H1 (cell line): ENCODE measurements around the gene BPIFB2. TPM values are rescaled to one million over a fixed set of nuclear protein-coding genes. Genes with fewer than 3 reads are reported as not detected.

ENCODE experiments used
- CTCF ChIA-PET: fragments of 300-600 bp; sonication (Branson Sonifier 250); formaldehyde crosslinking; loops from one replicate; lab custom pipeline; 2021; ENCODE audit not compliant: partially characterized antibody; lab: Charles Lee
- POLR2A ChIA-PET: fragments of 300-600 bp; sonication (Branson Sonifier 250); formaldehyde crosslinking; loops from one replicate; lab custom pipeline; 2021; ENCODE audit warnings: inconsistent platforms; ENCODE audit not compliant: partially characterized antibody; lab: Charles Lee
- DNase-seq, 2 experiments: peaks; one replicate each; pipeline versions ENCODE4 v3.0.0 to v3.0.0-alpha.2; 2010 to 2022; ENCODE audit warnings: low spot score in 2 of 2, low read depth in 1 of 2, mixed read lengths in 1 of 2
- FAIRE-seq: peaks from 2 replicates; lab custom pipeline; 2011; peaks lifted over from hg19 to GRCh38; lab: Jason Lieb, UNC
- H2AFZ ChIP-seq: 2 replicates; pipeline ENCODE4 v1.8.1; 2012; ENCODE audit warnings: low read length, inconsistent platforms
- H2AK5ac ChIP-seq: 2 replicates; pipeline ENCODE4 v1.6.1; 2013; ENCODE audit warnings: low read depth, low read length
- H2BK120ac ChIP-seq: replicated peaks from 2 replicates; pipeline ENCODE3; 2013; ENCODE audit warnings: low read depth, low read length, inconsistent platforms
- H2BK12ac ChIP-seq: 2 replicates; pipeline ENCODE4 v1.6.1; 2013; ENCODE audit warnings: low read depth, low read length
- H2BK15ac ChIP-seq: 2 replicates; pipeline ENCODE4 v1.6.1; 2013; ENCODE audit warnings: low read length
- H2BK20ac ChIP-seq: 2 replicates; pipeline ENCODE4 v1.6.1; 2013; ENCODE audit warnings: low read length
- H2BK5ac ChIP-seq: 2 replicates; pipeline ENCODE4 v1.6.1; 2013; ENCODE audit warnings: low read depth, low read length
- H3K14ac ChIP-seq: 2 replicates; pipeline ENCODE4 v1.6.1; 2013; ENCODE audit warnings: inconsistent platforms; ENCODE audit not compliant: insufficient read length
- H3K18ac ChIP-seq: 2 replicates; pipeline ENCODE4 v1.6.1; 2013; ENCODE audit warnings: low read length; ENCODE audit errors: extremely low read depth
- H3K23ac ChIP-seq: 2 replicates; pipeline ENCODE4 v1.6.1; 2013; ENCODE audit warnings: inconsistent platforms; ENCODE audit not compliant: insufficient read length
- H3K23me2 ChIP-seq: 2 replicates; pipeline ENCODE4 v1.6.1; 2013; ENCODE audit warnings: low read depth, low read length
- H3K27ac ChIP-seq: 2 replicates; pipeline ENCODE4 v1.6.1; 2011; ENCODE audit warnings: low read depth, low read length, inconsistent platforms
- H3K27me3 ChIP-seq, 4 experiments: replicated peaks in 1 of 4; 1 replicate in 1 of 4; 2 replicates in 3 of 4; pipeline versions ENCODE4 v1.6.1 to v1.8.1; 2011 to 2013; ENCODE audit warnings: low read length in 3 of 4, mild to moderate bottlenecking in 3 of 4, inconsistent platforms in 2 of 4, mixed read lengths in 2 of 4, moderate library complexity in 1 of 4; ENCODE audit not compliant: control insufficient read depth in 3 of 4, insufficient read depth in 3 of 4; ENCODE audit errors: extremely low read depth in 1 of 4
- H3K36me3 ChIP-seq, 4 experiments: 2 replicates each; pipeline versions ENCODE4 v1.6.1 to v1.8.1; 2011 to 2013; ENCODE audit warnings: mild to moderate bottlenecking in 4 of 4, low read length in 3 of 4, moderate library complexity in 2 of 4, control low read depth in 1 of 4, inconsistent platforms in 1 of 4; ENCODE audit not compliant: insufficient read depth in 4 of 4, control insufficient read depth in 2 of 4
- H3K4ac ChIP-seq: replicated peaks from 2 replicates; pipeline ENCODE3; 2013; ENCODE audit warnings: low read length, low read depth, mixed read lengths, inconsistent platforms; ENCODE audit not compliant: insufficient read length
- H3K4me1 ChIP-seq, 4 experiments: replicated peaks in 1 of 4; 1 replicate in 1 of 4; 2 replicates in 3 of 4; pipeline versions ENCODE4 v1.6.1 to v1.8.1; 2011 to 2013; ENCODE audit warnings: low read length in 3 of 4, inconsistent platforms in 2 of 4, mixed read lengths in 1 of 4; ENCODE audit not compliant: insufficient read depth in 4 of 4, control insufficient read depth in 3 of 4
- H3K4me2 ChIP-seq, 2 experiments: 2 replicates each; pipeline versions ENCODE4 v1.6.1 to v1.8.1; 2011 to 2013; ENCODE audit warnings: low read depth in 2 of 2, low read length in 2 of 2, control low read depth in 1 of 2, inconsistent platforms in 1 of 2, mild to moderate bottlenecking in 1 of 2; ENCODE audit not compliant: insufficient read depth in 1 of 2
- H3K4me3 ChIP-seq, 4 experiments: fragments of 200-600, 300-600 bp in 1 of 4; sonication (generic), shearing (Covaris generic), sonication (Bioruptor Twin) in 1 of 4; 2 replicates each; pipeline versions ENCODE4 v1.5.1 to v1.8.1; 2011 to 2016; ENCODE audit warnings: low read length in 4 of 4, low read depth in 3 of 4, control low read depth in 2 of 4, inconsistent platforms in 2 of 4, mild to moderate bottlenecking in 2 of 4, mixed read lengths in 1 of 4, moderate library complexity in 1 of 4; ENCODE audit not compliant: insufficient read depth in 2 of 4; ENCODE audit errors: extremely low read depth in 1 of 4
- H3K56ac ChIP-seq: replicated peaks from 2 replicates; pipeline ENCODE3; 2013; ENCODE audit warnings: low read depth, mild to moderate bottlenecking, mixed read lengths, low read length, inconsistent platforms; ENCODE audit not compliant: insufficient read length
- H3K79me1 ChIP-seq: 2 replicates; pipeline ENCODE4 v1.6.1; 2013; ENCODE audit warnings: low read depth, low read length, control low read depth
- H3K79me2 ChIP-seq, 2 experiments: 2 replicates each; pipeline versions ENCODE4 v1.6.1 to v1.8.1; 2012 to 2013; ENCODE audit warnings: low read length in 2 of 2, mild to moderate bottlenecking in 2 of 2, inconsistent platforms in 1 of 2; ENCODE audit not compliant: insufficient read depth in 2 of 2, control insufficient read depth in 1 of 2
- H3K9ac ChIP-seq, 4 experiments: replicated peaks in 1 of 4; 1 replicate in 1 of 4; 2 replicates in 3 of 4; pipeline versions ENCODE4 v1.6.1 to v1.8.1; 2011 to 2013; ENCODE audit warnings: low read depth in 3 of 4, low read length in 3 of 4, control low read depth in 2 of 4, mild to moderate bottlenecking in 2 of 4, moderate library complexity in 2 of 4, inconsistent platforms in 1 of 4; ENCODE audit errors: extremely low read depth in 1 of 4
- H3K9me3 ChIP-seq, 2 experiments: 2 replicates each; pipeline versions ENCODE4 v1.6.1 to v1.8.1; 2012 to 2013; ENCODE audit warnings: mild to moderate bottlenecking in 2 of 2, moderate library complexity in 2 of 2, control low read depth in 1 of 2, inconsistent platforms in 1 of 2, low read depth in 1 of 2, low read length in 1 of 2, mixed read lengths in 1 of 2; ENCODE audit not compliant: insufficient read depth in 2 of 2
- H4K20me1 ChIP-seq, 2 experiments: replicated peaks in 1 of 2; 2 replicates each; pipeline versions ENCODE3 to v1.8.1; 2011 to 2013; ENCODE audit warnings: inconsistent platforms in 2 of 2, low read length in 2 of 2, mild to moderate bottlenecking in 1 of 2; ENCODE audit not compliant: insufficient read depth in 2 of 2, control insufficient read depth in 1 of 2
- H4K5ac ChIP-seq: 2 replicates; pipeline ENCODE4 v1.6.1; 2013; ENCODE audit warnings: low read length, low read depth, mixed read lengths, inconsistent platforms; ENCODE audit not compliant: insufficient read length
- H4K8ac ChIP-seq: 2 replicates; pipeline ENCODE4 v1.8.0; 2013; ENCODE audit warnings: mild to moderate bottlenecking, moderate library complexity, low read length, inconsistent platforms; ENCODE audit not compliant: insufficient read depth; ENCODE audit errors: extremely low read depth
- H4K91ac ChIP-seq: replicated peaks from 2 replicates; pipeline ENCODE3; 2013; ENCODE audit warnings: low read length, mixed read lengths, inconsistent platforms; ENCODE audit not compliant: insufficient read length
- CBX8 ChIP-seq: fragments of 300-800, 300-1000 bp; sonication (generic); IDR thresholded peaks from 2 replicates; pipeline ENCODE4 v1.7.1; 2016; ENCODE audit warnings: low read depth, low read length, borderline replicate concordance
- GABPA ChIP-seq: IDR thresholded peaks from 2 replicates; pipeline ENCODE4 v1.6.1; 2011; ENCODE audit warnings: mild to moderate bottlenecking, low read length, moderate library complexity, borderline replicate concordance; ENCODE audit not compliant: insufficient read depth
- GTF2F1 ChIP-seq: IDR thresholded peaks from 2 replicates; pipeline ENCODE4 v1.6.1; 2012; ENCODE audit warnings: low read depth, low read length, improper control_type of control experiment, borderline replicate concordance
- KDM1A ChIP-seq: fragments of 200-600, 300-600 bp; sonication (generic); IDR thresholded peaks from 2 replicates; pipeline ENCODE4 v1.7.1; 2016; ENCODE audit warnings: mild to moderate bottlenecking, low read length, borderline replicate concordance
- POLR2A ChIP-seq, 2 experiments: IDR thresholded peaks; 1 replicate in 1 of 2; 2 replicates in 1 of 2; pipeline ENCODE4 v1.6.1; 2011; ENCODE audit warnings: low read depth in 2 of 2, low read length in 2 of 2, mild to moderate bottlenecking in 2 of 2; ENCODE audit errors: control extremely low read depth in 1 of 2
- POLR2AphosphoS5 ChIP-seq: IDR thresholded peaks from 2 replicates; pipeline ENCODE4 v1.6.1; 2011; ENCODE audit warnings: low read depth, low read length
- RFX5 ChIP-seq: IDR thresholded peaks from 2 replicates; pipeline ENCODE4 v1.6.1; 2011; ENCODE audit warnings: low read depth, low read length, improper control_type of control experiment, borderline replicate concordance
- SAP30 ChIP-seq: fragments of 300-600 bp; sonication (generic); IDR thresholded peaks from 2 replicates; pipeline ENCODE4 v1.7.1; 2012; ENCODE audit warnings: low read length, moderate library complexity, mild to moderate bottlenecking, inconsistent platforms; ENCODE audit not compliant: insufficient read depth, insufficient replicate concordance
- SIN3A ChIP-seq, 2 experiments: IDR thresholded peaks in 1 of 2; conservative IDR thresholded peaks in 1 of 2; 2 replicates each; pipeline ENCODE4 v1.6.1; 2011 to 2012; ENCODE audit warnings: low read length in 2 of 2, improper control_type of control experiment in 1 of 2, low read depth in 1 of 2, mild to moderate bottlenecking in 1 of 2
- SUZ12 ChIP-seq: fragments of 200-600 bp; sonication (generic); IDR thresholded peaks from 2 replicates; pipeline ENCODE4 v1.6.1; 2012; ENCODE audit warnings: mild to moderate bottlenecking, inconsistent platforms, low read length, moderate library complexity, mixed read lengths
- YY1 ChIP-seq: IDR thresholded peaks from 2 replicates; pipeline ENCODE4 v1.6.1; 2011; ENCODE audit warnings: low read depth, mild to moderate bottlenecking, low read length
- ZNF274 ChIP-seq: IDR thresholded peaks from 2 replicates; pipeline ENCODE4 v1.7.0; 2012; ENCODE audit warnings: low read length, borderline replicate concordance; ENCODE audit errors: extremely low read depth
- WGBS, 2 experiments: shearing (Covaris generic) in 1 of 2; methylation state at CpG; one replicate each; pipeline versions ENCODE4 v1.1.6 to v1.1.7; 2013 to 2015; ENCODE audit warnings: low lambda C conversion rate in 2 of 2, mixed read lengths in 2 of 2, inconsistent platforms in 1 of 2, low coverage in 1 of 2, missing lambda C conversion rate in 1 of 2; ENCODE audit not compliant: insufficient replicate concordance in 2 of 2, insufficient coverage in 1 of 2, insufficient read length in 1 of 2; ENCODE audit errors: extremely low coverage in 1 of 2, missing lambda C conversion rate in 1 of 2; 5-methylcytosine and 5-hydroxymethylcytosine counted together
- polyA plus RNA-seq, 7 experiments: library from polyadenylated mRNA; depleted of rRNA in 3 of 7; stranded (reverse) in 5 of 7; unstranded in 2 of 7; fragments of >200 nt in 5 of 7; fragments of 200-250 nt in 2 of 7; gene quantifications; 1 replicate in 5 of 7; 2 replicates in 1 of 7; 4 replicates in 1 of 7; pipeline versions ENCODE4 v1.2.1 to v1.2.3, GENCODE V29; 2011 to 2013; ENCODE audit warnings: missing spikeins in 2 of 7, mixed read lengths in 2 of 7
- total RNA-seq: library from RNA; stranded (reverse); fragmentation: NEBNext Ultra II Directional; extraction: Animal tissue kit (Norgen Biotek cat#: 25700); gene quantifications from 2 replicates; pipeline ENCODE4 v1.2.1, GENCODE V29; 2021

BPIFB2 gene
- total and polyA plus RNA-seq, 2 of the 8 experiments (the other 6 are each of a cell fraction or from before 2014, with no cell fraction given), result not detected

GRCh38 chr20:33000802-33001466, 6.6 kb upstream of the BPIFB2 start:
- Histone ChIP-seq H4K91ac (no peak overlapping the region), H2BK120ac (no peak overlapping the region), H4K8ac (no peak overlapping the region), H3K14ac (no peak overlapping the region), H3K18ac (no peak overlapping the region; the same call in 1 of the 2 replicates), H3K9me3 (0 out of 4 replicates have a peak, but pooled peaks cover 0 to 2% of the 10 kb centered on the region in 2 experiments), H3K27me3 (no peaks in the 10 kb centered on the region), H3K79me1 (no peaks in the 10 kb centered on the region), H3K4me3 (no peak overlapping the region), H2AK5ac (no peak overlapping the region), H2BK12ac (no peak overlapping the region), H3K36me3 (no peaks in the 10 kb centered on the region), H3K23ac (no peak overlapping the region), H2BK15ac (no peak overlapping the region), H3K27ac (no peak overlapping the region), H4K20me1 (no peaks in the 10 kb centered on the region), H3K23me2 (no peaks in the 10 kb centered on the region; the same call in 1 of the 2 replicates), H2BK5ac (no peak overlapping the region), H3K4me1 (no peaks in the 10 kb centered on the region; a peak in 1 of 7 replicates), H3K4ac (no peak overlapping the region), H2AFZ (0 out of 2 replicates have a peak overlapping the region, but pooled peaks have one; percentile 29), H3K9ac (no peak overlapping the region), H2BK20ac (no peak overlapping the region), H3K56ac (peak overlapping the region; percentile 13), H3K4me2 (no peak overlapping the region), H4K5ac (no peak overlapping the region), H3K79me2 (no peaks in the 10 kb centered on the region)
- ChIA-PET CTCF (interaction anchor here (0.6 to 9.1 kb wide), 6 partner anchors 10 to 1356 kb away, joined by 3 to 86 read pairs (median 4); no protein-coding TSS in a partner anchor), POLR2A (interaction anchor here (1.9 kb wide), 1 partner anchor 17 kb away, joined by 5 read pairs; no protein-coding TSS in a partner anchor)
- FAIRE-seq (no peak), DNase-seq (no peak)
- WGBS, 2 experiments, result 78% methylated on average over 9 of the region's 9 CpGs; no CpG with 5 or more reads in 1 of the 2 experiments
- no peak for TF ChIP-seq SIN3A (conservative IDR thresholded peaks at IDR 0.05 in 1 of 2, IDR thresholded peaks at IDR 0.05 in 1 of 2; ENCODE audit: low read depth in 1 of 2, low read length in 2 of 2)
- no peak for TF ChIP-seq POLR2A (IDR thresholded peaks at IDR 0.05; ENCODE audit: control extremely low read depth in 1 of 2, low read depth in 2 of 2, low read length in 2 of 2)
- no peak for TF ChIP-seq POLR2AphosphoS5
- no peak for TF ChIP-seq YY1
- TF ChIP-seq GABPA, result no peak
- TF ChIP-seq ZNF274, result no peak
- no peak for TF ChIP-seq SUZ12
- no peak for TF ChIP-seq RFX5
- TF ChIP-seq CBX8, result no peak
- no peak for TF ChIP-seq SAP30
- no peak for TF ChIP-seq KDM1A
- no peak for TF ChIP-seq GTF2F1
